IPS-20b (cell line): ENCODE results near the gene GNS.
A peak's percentile ranks its signal among the peaks of the same experiment; 100 is the strongest.
"Not testable (repeated sequence)": the region's sequence is repeated elsewhere in the genome, so short reads cannot be mapped to it uniquely, and the experiment has no call there.

ENCODE experiments used
- H3K27ac ChIP-seq: one replicate; pipeline ENCODE4 v1.5.1; 2013; ENCODE audit warnings: low read length
- H3K27me3 ChIP-seq: 2 replicates; pipeline ENCODE4 v1.6.1; 2013; ENCODE audit warnings: mild to moderate bottlenecking, low read length, inconsistent platforms; ENCODE audit not compliant: insufficient read depth
- H3K36me3 ChIP-seq: 2 replicates; pipeline ENCODE4 v1.6.1; 2013; ENCODE audit warnings: low read depth, mild to moderate bottlenecking, inconsistent platforms, low read length, moderate library complexity; ENCODE audit not compliant: insufficient read depth
- H3K4me1 ChIP-seq: 2 replicates; pipeline ENCODE4 v1.6.1; 2013; ENCODE audit warnings: mild to moderate bottlenecking, control low read depth, inconsistent platforms, low read length, moderate library complexity; ENCODE audit not compliant: insufficient read depth
- H3K4me3 ChIP-seq: 2 replicates; pipeline ENCODE4 v1.5.1; 2013; ENCODE audit warnings: mild to moderate bottlenecking, low read length, inconsistent platforms
- H3K9ac ChIP-seq: 2 replicates; pipeline ENCODE4 v1.6.1; 2013; ENCODE audit warnings: low read depth, mild to moderate bottlenecking, inconsistent platforms, low read length, moderate library complexity
- H3K9me3 ChIP-seq: 2 replicates; pipeline ENCODE4 v1.6.1; 2013; ENCODE audit warnings: mild to moderate bottlenecking, low read depth, low read length, inconsistent platforms; ENCODE audit not compliant: insufficient read depth

GNS gene

GRCh38 chr12:64759035-64759894 is at the start of gene GNS:
TSS of gene GNS (minus strand) at chr12:64759406. CDS start at chr12:64759276, 130 bp downstream.
- Histone ChIP-seq H3K9ac (peak within 1 kb of the TSS; percentile 81), H3K9me3 (no peaks in the 10 kb centered on the region), H3K36me3 (no peaks in the 10 kb centered on the region), H3K27me3 (no peaks in the 10 kb centered on the region), H3K27ac (no peak within 1 kb of the TSS), H3K4me3 (peak within 1 kb of the TSS; percentile 99), H3K4me1 (no peaks in the 10 kb centered on the region)

- H3K9me3 ChIP-seq, result no peaks in the 10 kb centered on the region
- no peak overlapping the region for H3K4me3 ChIP-seq
- H3K27ac ChIP-seq, result no peak overlapping the region
- H3K27me3 ChIP-seq, result no peaks in the 10 kb centered on the region
- H3K9ac ChIP-seq, result no peak overlapping the region
- no peaks in the 10 kb centered on the region for H3K36me3 ChIP-seq
- H3K4me1 ChIP-seq, result no peaks in the 10 kb centered on the region
Observed at GRCh38 chr12:64808110-64808509, 48.9 kb upstream of the GNS start.

DNA sequence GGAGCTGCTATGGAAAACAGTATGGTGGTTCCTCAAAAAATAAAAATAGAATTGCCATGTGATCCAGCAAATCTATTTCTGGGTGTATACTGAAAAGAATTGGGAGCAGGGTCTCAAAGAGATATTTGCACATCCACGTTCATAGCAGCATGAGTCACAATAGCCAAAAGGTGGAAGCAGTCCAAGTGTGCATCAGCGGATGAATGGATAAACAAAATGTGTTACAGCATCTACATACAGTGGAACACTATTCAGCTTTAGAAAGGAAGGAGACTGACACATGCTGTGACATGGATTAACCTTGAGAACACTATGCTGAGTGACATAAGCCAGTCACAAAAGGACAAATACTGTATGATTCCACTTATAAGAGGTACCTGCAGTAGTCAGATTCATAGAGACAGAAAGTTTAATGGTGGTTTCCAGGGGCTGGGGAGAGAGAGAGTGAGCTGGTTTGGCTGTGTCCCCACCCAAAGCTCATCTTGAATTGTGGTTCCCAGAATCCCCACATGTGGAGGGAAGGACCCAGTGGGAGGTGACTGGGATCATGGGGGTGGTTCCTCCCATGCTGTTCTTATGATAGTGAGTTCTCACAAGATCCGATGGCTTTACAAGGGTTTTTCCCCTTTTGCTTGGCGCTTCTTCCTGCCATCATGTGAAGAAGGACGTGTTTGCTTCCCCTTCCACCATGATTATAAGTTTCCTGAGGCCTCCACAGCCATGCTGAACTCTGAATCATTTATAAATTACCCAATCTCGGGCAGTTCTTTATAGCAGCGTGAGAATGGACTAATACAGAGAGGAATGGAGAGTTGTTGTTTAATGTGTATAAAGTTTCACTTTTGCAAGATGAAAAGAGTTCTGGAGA is 47.6 kb upstream of the GNS start:
- no peaks in the 10 kb centered on the region for H3K36me3 ChIP-seq
- H3K9me3 ChIP-seq, result no peaks in the 10 kb centered on the region
- H3K4me1 ChIP-seq, result no peaks in the 10 kb centered on the region
- H3K27me3 ChIP-seq, result no peaks in the 10 kb centered on the region
- no peak overlapping the region for H3K27ac ChIP-seq
- no peak overlapping the region for H3K4me3 ChIP-seq
- no peak overlapping the region for H3K9ac ChIP-seq

- H3K27ac ChIP-seq, result no peak overlapping the region
- no peak overlapping the region for H3K9ac ChIP-seq
- H3K4me1 ChIP-seq, result no peaks in the 10 kb centered on the region
- no peaks in the 10 kb centered on the region for H3K27me3 ChIP-seq
- H3K9me3 ChIP-seq, result no peaks in the 10 kb centered on the region
- H3K4me3 ChIP-seq, result no peak overlapping the region
- no peaks in the 10 kb centered on the region for H3K36me3 ChIP-seq
Observed at GRCh38 chr12:64806173-64806572, 47.0 kb upstream of the GNS start.

GRCh38 chr12:64802180-64802775 is 43.1 kb upstream of the GNS start:
- H3K9ac ChIP-seq, H3K4me3 ChIP-seq: not testable (repeated sequence)

DNA sequence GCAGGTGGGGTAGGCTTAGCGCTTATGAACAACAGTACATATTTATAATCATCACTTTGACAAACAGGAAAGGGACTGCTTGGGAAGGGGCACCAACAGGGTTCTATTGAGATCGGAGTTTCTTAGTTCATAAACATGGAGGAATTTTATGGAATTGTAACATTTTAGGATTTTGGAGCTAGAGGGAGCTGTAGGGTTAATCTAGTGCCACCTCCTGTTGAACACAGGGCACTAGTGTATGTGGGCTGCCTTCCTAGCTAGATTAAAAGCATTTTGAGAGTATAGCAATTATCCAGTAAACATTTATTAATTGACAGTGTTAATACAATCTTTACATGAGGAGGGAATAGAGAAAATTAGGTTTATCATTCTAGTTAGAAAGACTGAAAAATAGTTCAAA is 42.2 kb upstream of the GNS start:
- H3K9ac ChIP-seq, result no peak overlapping the region
- H3K27ac ChIP-seq, result no peak overlapping the region
- no peaks in the 10 kb centered on the region for H3K9me3 ChIP-seq
- H3K4me3 ChIP-seq, result no peak overlapping the region
- no peaks in the 10 kb centered on the region for H3K4me1 ChIP-seq
- no peaks in the 10 kb centered on the region for H3K27me3 ChIP-seq
- no peaks in the 10 kb centered on the region for H3K36me3 ChIP-seq

More at GRCh38 chr12:64802180-64802775, 43.1 kb upstream of the GNS start:
- H3K9me3 ChIP-seq, H3K36me3 ChIP-seq, H3K4me1 ChIP-seq, H3K27me3 ChIP-seq, H3K27ac ChIP-seq: not testable (repeated sequence)

GRCh38 chr12:64800640-64801039 is 41.4 kb upstream of the GNS start:
- H3K4me1 ChIP-seq, result peaks cover 3% of the 10 kb centered on the region; the same call in 1 of the 2 replicates
- H3K27ac ChIP-seq, result no peak overlapping the region
- no peak overlapping the region for H3K9ac ChIP-seq
- H3K36me3 ChIP-seq, result no peaks in the 10 kb centered on the region
- H3K4me3 ChIP-seq, result no peak overlapping the region
- no peaks in the 10 kb centered on the region for H3K27me3 ChIP-seq
- no peaks in the 10 kb centered on the region for H3K9me3 ChIP-seq

GRCh38 chr12:64798165-64798564 is 39.0 kb upstream of the GNS start:
- no peak overlapping the region for H3K27ac ChIP-seq
- peaks cover 8% of the 10 kb centered on the region; the same call in 1 of the 2 replicates for H3K4me1 ChIP-seq
- H3K9me3 ChIP-seq, result no peaks in the 10 kb centered on the region
- no peaks in the 10 kb centered on the region for H3K27me3 ChIP-seq
- H3K36me3 ChIP-seq, result no peaks in the 10 kb centered on the region
- no peak overlapping the region for H3K9ac ChIP-seq
- H3K4me3 ChIP-seq, result no peak overlapping the region

DNA sequence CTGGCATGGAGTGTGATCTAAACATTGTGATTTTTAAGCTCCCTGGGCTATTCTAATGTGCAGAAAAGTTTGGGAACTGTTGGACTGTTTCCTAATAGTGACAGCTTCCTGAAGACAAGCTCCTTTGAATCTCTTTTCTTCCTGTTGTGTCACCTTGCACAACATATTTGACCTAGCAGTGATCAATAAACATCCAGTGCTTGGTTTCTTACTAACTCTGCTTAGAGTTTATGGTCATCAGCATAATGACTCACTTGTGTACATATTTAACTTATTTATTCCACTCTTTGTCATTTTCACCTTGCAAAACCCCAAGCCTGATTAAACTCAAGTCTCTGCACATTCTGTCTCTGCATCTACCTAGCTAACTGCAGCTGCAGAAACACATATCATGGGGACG is 38.0 kb upstream of the GNS start:
- H3K36me3 ChIP-seq, result no peaks in the 10 kb centered on the region
- H3K4me1 ChIP-seq, result peaks cover 8% of the 10 kb centered on the region; the same call in 1 of the 2 replicates
- H3K4me3 ChIP-seq, result no peak overlapping the region

DNA sequence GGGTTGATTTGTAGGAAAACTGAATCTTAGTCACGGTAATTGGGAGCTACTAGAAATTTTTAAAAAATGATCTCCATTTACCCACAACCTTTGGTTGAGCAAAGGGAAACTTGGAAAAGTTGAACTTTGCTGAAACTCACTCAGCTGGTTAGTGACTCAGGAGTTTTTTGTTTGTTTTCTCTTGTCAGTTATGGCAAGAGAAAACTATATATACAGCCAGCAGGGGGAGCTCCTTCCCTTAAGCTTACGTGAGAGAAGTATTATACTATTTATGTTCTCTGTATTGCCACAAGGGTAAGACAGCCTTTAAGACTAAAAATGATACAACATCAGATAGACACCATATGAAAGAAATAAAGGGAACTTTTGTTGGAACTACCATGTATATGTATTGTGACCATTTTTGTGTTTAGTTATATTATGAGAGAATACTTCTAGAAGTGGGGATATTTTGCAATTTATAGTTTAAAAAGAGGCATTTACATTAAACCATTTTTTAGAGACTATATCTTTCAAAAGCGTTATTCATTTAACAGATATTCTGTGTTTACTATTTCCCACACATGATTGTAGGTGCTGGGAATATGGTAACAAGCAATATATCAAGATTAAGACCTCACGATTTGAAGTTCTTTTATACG is 37.1 kb upstream of the GNS start:
- Histone ChIP-seq H3K27ac (no peak overlapping the region), H3K4me1 (peaks cover 8% of the 10 kb centered on the region; the same call in 1 of the 2 replicates), H3K27me3 (no peaks in the 10 kb centered on the region), H3K9me3 (no peaks in the 10 kb centered on the region), H3K4me3 (no peak overlapping the region), H3K36me3 (no peaks in the 10 kb centered on the region), H3K9ac (peak overlapping the region; percentile 54; the same call in 1 of the 2 replicates)

More for the DNA sequence above, 38.0 kb upstream of the GNS start:
- no peaks in the 10 kb centered on the region for H3K27me3 ChIP-seq
- H3K27ac ChIP-seq, result no peak overlapping the region
- H3K9ac ChIP-seq, result no peak overlapping the region
- no peaks in the 10 kb centered on the region for H3K9me3 ChIP-seq

- Histone ChIP-seq H3K9me3 (no peaks in the 10 kb centered on the region), H3K27me3 (no peaks in the 10 kb centered on the region), H3K4me3 (no peak overlapping the region), H3K27ac (no peak overlapping the region), H3K36me3 (no peaks in the 10 kb centered on the region), H3K9ac (no peak overlapping the region), H3K4me1 (peaks cover 8% of the 10 kb centered on the region; the same call in 1 of the 2 replicates)
Observed at GRCh38 chr12:64794305-64794704, 35.1 kb upstream of the GNS start.
